Fibroblast of villous mesenchyme (primary cell): Measurements from ENCODE around the gene GMDS. TPM values are rescaled to one million over a fixed set of nuclear protein-coding genes. Genes with fewer than 3 reads are reported as not detected.

Experiments
- DNase-seq: peaks from one replicate; pipeline ENCODE4 v3.0.0-alpha.2; 2010; ENCODE audit warnings: low read depth
- H3K4me3 ChIP-seq: 2 replicates; pipeline ENCODE4 v1.5.1; 2011; ENCODE audit warnings: low read depth, mild to moderate bottlenecking, low read length
- CTCF ChIP-seq: IDR thresholded peaks from 2 replicates; pipeline ENCODE4 v1.5.1; 2012; ENCODE audit warnings: low read depth, mild to moderate bottlenecking, low read length; ENCODE audit not compliant: insufficient read depth
- total RNA-seq: library from RNA; depleted of rRNA; stranded (reverse); fragments of >200 nt; gene quantifications from 2 replicates; pipeline ENCODE4 v1.2.3, GENCODE V29; 2012

GMDS gene
- total RNA-seq, 1 donor: 6.5 TPM

- TF ChIP-seq CTCF: no peak
- no peak for DNase-seq
- H3K4me3 ChIP-seq: no peak overlapping the region
Observed at GRCh38 chr6:2126351-2126750, 119.1 kb downstream of the GMDS start.

GRCh38 chr6:2125158-2125557 is 120.2 kb downstream of the GMDS start:
- H3K4me3 ChIP-seq: no peak overlapping the region
- TF ChIP-seq CTCF: no peak
- DNase-seq: no peak

- DNase-seq: no peak
- TF ChIP-seq CTCF: no peak
- H3K4me3 ChIP-seq: no peak overlapping the region
Observed at GRCh38 chr6:2124260-2124709, 121.1 kb downstream of the GMDS start.

- H3K4me3 ChIP-seq: no peak overlapping the region
- TF ChIP-seq CTCF: no peak
- no peak for DNase-seq
Observed at GRCh38 chr6:2120912-2121311, 124.5 kb downstream of the GMDS start.

GRCh38 chr6:2119275-2119674 is 126.1 kb downstream of the GMDS start:
- no peak for TF ChIP-seq CTCF
- DNase-seq: no peak
- H3K4me3 ChIP-seq: no peak overlapping the region

- DNase-seq: no peak
- H3K4me3 ChIP-seq: no peak overlapping the region
- TF ChIP-seq CTCF: no peak
Observed at GRCh38 chr6:2118136-2118535, 127.3 kb downstream of the GMDS start.

- TF ChIP-seq CTCF: no peak
- H3K4me3 ChIP-seq: no peak overlapping the region
- no peak for DNase-seq
Observed at GRCh38 chr6:2117447-2117846, 128.0 kb downstream of the GMDS start.
